Gastroesophageal sphincter (tissue), 3 donors: ENCODE data around the gene SLC35F4.

ENCODE experiments used
- EP300 ChIP-seq: sonication (generic); formaldehyde crosslinking; IDR thresholded peaks from one replicate; pipeline ENCODE4 v1.6.1; 2017; ENCODE audit warnings: antibody characterized with exemption, mild to moderate bottlenecking
- POLR2A ChIP-seq, 2 donors: fragments of 450-650 bp; IDR thresholded peaks; one replicate each; pipeline ENCODE4 v1.6.1; 2017; ENCODE audit warnings: antibody characterized with exemption in 2 of 2, mild to moderate bottlenecking in 2 of 2, moderate library complexity in 1 of 2
- TF ChIP-seq, protein P1 (sequence below), 4 experiments: fragments of 200-600 bp in 2 of 4; fragments of 450-650 bp in 2 of 4; sonication (generic) in 1 of 4; IDR thresholded peaks; one replicate each; pipeline ENCODE4 v1.5.1; 2017 to 2019; ENCODE audit warnings: antibody characterized with exemption in 4 of 4, mild to moderate bottlenecking in 2 of 4, moderate library complexity in 2 of 4

DNA sequence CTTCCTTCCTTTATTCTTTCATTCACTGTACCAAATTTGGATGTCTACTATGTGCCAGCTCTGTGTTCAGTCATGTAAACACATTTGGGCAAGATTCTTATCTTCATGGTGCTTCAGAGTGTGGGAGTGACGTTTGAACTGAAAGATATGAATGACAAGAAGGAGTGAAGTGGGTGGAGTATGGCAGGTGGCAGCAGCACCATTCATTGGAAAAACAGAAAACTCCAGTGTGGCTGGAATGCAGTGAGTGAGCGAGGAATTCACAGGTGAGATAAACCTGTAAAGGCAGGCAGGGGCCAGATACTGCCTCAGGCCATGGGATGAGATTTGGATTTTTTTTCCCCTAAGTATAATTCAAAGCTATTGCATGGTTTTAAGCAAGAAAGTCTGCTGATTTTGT, 231.6 kb downstream of the SLC35F4 start:
- TF ChIP-seq, protein P1, sequence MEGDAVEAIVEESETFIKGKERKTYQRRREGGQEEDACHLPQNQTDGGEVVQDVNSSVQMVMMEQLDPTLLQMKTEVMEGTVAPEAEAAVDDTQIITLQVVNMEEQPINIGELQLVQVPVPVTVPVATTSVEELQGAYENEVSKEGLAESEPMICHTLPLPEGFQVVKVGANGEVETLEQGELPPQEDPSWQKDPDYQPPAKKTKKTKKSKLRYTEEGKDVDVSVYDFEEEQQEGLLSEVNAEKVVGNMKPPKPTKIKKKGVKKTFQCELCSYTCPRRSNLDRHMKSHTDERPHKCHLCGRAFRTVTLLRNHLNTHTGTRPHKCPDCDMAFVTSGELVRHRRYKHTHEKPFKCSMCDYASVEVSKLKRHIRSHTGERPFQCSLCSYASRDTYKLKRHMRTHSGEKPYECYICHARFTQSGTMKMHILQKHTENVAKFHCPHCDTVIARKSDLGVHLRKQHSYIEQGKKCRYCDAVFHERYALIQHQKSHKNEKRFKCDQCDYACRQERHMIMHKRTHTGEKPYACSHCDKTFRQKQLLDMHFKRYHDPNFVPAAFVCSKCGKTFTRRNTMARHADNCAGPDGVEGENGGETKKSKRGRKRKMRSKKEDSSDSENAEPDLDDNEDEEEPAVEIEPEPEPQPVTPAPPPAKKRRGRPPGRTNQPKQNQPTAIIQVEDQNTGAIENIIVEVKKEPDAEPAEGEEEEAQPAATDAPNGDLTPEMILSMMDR (IDR thresholded peaks at IDR 0.05): no peak
- TF ChIP-seq EP300 (no peak), POLR2A (IDR thresholded peaks at IDR 0.05) (no peak)
